ENCODE results near the gene GP5.
A peak's percentile ranks its signal among the peaks of the same experiment; 100 is the strongest.

GP5 gene

DNA sequence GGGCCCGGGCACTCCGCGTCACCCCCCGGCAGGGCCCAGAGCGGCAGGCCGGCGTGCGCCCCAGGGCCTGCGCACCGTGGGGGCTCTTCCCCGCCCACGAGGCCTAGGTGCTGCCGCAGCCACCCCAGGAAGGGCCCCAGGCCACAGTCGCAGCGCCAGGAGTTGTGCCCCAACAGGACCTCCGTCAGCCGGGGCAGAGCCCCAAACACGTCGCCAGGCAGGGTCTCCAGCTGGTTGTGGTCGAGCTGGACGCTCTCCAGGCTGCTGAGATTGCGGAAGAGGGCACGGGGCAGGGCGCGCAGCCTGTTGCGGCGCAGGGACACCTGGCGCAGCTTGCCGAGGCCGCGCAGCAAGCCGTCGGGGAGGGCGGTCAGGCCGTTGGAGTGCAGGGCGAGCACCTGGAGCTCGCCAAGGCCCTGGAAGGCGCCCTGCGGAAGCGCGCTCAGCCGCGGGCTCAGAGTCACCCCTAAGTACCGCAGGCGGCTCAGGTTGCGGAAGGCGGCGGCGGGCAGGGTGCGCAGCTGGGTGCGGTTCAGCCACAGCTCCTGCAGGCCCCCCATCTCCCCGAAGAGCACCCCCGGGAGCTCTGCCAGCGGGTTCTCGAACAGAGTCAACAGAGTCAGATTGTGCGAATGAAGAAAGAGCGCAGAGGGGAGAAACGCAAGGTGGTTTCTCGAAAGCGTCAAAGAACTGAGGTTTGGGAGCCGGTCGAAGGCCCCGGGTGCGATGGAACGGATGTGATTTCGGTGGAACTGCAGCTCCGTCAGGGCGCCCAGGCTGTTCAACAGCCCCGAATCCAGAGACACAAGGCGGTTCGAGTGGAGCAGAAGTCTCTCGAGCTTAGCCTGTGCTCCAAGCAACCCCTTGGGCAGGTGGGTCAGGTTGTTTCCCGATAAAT lies 2.0 kb downstream of the GP5 start:
- DNase-seq (ENCODE audit: low read depth in 2 of 2), result peak in 1 of 2 donors; percentile 21

DNA sequence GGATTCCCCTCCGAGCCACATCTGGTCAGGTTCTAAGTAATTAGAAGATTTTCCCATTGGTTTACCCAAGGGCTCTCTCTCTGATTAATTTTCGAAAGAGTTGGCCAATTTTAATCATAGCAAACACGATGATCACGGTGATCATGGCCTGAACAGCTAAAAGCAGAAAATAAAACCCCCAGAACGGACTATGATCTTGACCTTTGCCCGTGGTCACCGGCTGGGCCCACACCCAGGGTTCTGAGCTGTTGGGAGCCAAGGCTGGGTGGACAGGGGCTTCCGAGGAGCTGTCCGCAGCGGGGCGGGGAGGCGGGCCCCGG lies 2.6 kb downstream of the GP5 start:
- no peak for DNase-seq (ENCODE audit: low read depth in 2 of 2)

DNA sequence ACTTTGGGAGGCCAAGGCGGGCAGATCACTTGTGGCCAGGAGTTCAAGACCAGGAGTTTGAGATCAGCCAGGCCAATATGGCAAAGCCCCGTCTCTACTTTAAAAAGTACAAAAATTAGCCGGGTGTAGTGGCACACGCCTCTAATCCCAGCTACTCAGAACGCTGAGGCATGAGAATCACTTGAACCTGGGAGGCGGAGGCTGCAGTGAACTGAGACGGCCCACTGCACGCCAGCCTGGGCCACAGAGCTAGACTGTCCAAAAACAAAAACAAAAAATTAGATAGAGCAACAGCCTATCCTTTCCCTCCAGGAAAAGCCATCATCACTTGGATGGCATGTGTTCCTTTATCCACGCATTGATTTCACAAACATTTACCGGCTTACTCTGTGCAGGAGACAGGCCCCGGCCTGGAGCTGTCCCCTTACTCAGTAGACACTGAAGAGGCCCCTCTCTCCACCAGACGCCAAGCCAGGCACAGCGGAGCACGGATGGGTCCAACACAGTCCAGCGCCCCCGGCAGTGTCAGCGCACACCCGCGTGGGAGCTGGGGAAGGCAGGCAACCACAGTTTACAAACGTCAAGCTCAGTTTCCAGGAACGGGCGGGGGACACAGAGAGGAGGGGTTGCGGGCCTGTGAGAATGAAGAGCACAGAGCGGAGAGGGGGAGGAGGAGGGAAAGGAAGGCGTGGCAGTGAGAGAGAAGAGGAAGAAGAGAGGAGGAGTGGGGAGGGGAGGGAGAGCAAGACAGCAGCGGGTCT lies 3.1 kb downstream of the GP5 start:
- DNase-seq (ENCODE audit: low read depth in 2 of 2), result peak; percentile 42 to 49

DNA sequence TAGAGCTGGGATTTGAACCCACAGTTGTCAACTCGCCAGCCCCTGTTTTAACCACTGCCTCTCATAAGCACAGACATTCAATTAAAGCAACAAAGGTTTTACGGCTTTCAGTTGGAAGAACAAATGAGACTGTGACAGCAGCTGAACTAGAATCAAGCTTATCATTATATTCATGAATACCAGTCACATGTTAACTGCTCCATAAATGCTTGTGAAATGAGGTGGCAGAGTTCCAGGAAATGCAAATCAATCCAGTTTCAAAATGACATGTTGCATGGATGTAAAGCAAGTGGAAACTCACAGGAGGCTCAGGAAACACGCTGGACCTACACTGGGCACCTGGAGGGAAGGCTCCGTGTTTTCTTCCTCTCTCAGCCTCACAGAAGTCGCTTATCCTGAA lies 3.9 kb downstream of the GP5 start:
- no peak for DNase-seq (ENCODE audit: low read depth in 2 of 2)

DNA sequence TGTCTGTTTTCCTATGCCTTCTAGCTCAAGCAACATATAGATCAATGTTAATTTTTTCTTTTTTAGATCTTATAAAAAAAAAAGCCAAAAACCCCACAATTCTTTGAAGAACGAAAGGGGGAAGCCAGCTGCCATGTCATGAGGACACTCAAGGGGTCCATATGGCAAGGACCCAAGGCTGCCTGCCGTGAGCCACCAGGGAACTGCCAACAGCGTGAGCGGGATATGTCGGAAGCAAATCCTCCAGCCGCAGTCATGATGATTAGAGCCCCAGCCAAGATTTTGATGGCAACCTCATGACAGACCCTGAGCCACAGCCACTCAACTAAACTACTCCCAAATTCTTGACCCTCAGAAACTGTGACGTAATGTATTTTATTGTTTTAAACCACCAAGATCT lies 6.5 kb downstream of the GP5 start:
- no peak for DNase-seq (ENCODE audit: low read depth in 2 of 2)

DNA sequence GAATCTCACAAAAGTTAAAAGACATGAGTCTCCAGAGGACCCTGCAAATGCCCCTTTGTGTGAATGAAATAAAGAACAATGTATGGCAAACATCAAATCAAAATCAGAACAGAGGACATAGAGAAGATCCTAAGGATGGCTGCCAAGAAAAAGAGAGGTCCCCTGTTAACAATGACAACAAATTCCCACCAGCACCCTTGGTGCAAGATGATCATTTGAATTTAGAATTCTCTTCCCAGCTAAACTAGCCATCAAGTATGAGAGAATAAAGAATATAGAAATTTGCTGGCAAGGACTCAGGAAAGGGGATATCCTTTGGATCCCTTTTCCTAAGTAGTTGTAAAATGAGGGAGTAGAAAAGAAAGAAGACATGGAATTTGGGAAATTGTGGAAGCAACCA lies 8.2 kb downstream of the GP5 start:
- no peak for DNase-seq (ENCODE audit: low read depth in 2 of 2)

DNA sequence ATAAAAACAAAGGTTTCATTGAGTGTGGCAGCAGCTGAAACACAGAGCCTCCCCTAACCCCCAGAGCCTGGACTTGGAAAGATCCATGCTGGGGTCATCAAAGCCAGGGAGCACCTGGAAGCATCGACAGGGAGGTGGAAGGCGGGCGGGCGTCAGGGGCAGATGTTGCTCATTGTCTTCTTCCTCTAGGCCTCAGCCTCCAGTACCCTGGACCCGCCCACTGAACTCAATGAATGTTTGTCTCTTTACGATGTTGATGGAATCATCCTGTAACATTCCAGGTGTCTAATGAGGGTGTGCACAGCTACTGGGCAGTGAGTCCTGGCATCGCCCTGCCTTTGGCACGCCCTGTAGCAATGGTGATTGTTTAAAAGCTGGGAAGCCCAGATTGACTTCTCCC lies 9.8 kb downstream of the GP5 start:
- DNase-seq (ENCODE audit: low read depth in 2 of 2), result no peak

DNA sequence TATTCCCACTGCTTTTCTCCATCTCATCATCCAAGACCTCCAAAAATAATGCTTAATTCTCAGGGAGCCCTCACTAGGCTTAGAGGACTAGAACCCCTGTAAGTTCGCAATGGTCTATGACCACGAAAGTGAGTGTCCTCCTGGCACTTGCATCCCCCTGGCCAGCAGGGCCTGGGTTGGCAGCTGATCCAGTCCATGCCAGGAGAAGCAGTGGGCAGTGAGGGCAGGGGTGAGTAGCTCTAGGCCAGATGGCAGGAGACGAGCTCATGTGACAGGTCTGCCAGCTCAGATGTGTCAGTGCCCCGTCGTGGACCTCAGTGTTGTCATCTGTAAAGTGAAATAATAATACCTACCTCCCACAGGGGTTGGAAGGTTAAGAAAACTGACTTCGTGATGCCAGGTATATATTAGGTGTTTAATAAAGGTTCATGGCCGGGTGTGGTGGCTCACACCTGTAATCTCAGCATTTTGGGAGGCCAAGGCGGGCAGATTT lies 11.1 kb downstream of the GP5 start:
- no peak for DNase-seq (ENCODE audit: low read depth in 2 of 2)

DNA sequence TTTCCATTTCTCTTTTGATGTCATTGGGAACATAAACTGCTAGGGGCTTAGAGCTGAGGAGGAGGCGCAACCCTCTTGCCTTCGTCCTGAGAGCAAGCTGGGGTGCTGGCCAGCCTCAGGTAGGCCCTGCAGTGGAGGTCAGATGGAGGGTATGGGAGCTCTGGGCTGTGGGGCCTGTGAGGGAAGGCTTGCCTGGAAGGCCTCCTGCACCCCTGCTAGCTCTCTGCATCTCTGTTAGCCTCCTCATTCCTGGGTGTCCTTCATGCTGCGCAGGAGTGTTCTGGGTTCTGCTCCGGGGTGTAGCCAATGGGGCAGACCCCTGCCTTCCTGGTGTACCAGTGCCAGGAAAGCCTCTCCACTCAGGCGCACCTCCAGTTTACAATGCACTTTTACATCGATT lies 11.8 kb downstream of the GP5 start:
- no peak for DNase-seq (ENCODE audit: low read depth in 2 of 2)

DNA sequence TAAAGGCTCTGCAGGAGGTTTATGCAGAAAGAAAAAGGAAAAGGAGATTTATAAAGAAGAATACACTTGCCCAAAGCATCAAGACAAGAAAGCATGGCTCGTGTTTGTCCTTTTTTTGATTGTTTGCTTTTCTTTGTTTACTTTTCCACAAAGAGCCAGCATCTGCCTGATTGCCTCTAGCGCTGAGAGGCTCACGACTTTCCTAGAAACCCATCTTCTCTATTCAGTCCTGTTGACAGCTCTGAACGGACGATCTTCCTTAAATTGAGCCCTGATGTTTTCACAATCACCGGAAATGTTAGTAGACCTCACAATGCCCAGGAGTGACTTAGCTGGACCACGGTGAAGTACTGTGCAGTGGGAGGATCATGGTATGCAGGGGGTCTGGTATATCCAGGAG lies 12.4 kb downstream of the GP5 start:
- DNase-seq (ENCODE audit: low read depth in 2 of 2), result no peak

DNA sequence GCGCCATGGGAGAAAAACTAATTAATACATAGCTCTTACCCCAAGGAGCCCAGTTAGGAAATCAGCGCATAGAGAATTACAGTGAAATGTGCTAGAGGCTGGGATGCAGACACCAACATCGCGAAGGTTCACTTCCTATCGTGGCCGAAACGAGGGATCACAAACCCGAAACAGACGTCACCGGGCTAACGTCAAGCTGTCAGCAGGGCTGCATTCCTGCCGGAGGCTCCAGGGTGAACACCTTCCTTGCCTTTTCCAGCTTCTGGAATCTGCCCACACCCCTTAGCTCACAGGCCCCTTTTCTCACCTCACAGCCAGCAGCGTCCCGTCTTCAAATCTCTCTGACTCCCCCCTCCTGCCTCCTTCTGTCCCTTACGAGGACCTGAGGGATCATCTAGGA lies 13.0 kb downstream of the GP5 start:
- DNase-seq (ENCODE audit: low read depth in 2 of 2), result no peak

DNA sequence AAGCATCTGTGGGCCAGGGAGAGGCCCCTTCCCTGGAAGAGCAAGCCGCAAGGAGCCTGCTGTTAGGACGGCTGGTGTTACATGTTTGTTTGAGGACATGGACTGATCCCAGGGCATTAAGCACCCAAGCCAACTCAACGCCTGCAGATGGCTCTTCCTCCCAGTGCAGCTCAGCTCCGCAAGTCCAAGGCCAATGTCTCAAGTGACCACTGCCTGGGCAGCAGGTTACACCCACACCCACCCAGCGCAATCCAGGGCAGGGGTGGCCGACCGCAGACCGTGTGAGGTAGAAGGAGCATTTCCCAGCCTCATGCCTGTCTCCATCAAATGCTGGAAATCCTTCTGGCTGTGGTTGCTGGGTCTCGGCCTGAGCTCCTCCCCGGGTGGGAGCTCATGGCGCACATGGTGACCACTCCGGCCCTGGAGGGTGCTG lies 14.5 kb downstream of the GP5 start:
- no peak for DNase-seq (ENCODE audit: low read depth in 2 of 2)

DNA sequence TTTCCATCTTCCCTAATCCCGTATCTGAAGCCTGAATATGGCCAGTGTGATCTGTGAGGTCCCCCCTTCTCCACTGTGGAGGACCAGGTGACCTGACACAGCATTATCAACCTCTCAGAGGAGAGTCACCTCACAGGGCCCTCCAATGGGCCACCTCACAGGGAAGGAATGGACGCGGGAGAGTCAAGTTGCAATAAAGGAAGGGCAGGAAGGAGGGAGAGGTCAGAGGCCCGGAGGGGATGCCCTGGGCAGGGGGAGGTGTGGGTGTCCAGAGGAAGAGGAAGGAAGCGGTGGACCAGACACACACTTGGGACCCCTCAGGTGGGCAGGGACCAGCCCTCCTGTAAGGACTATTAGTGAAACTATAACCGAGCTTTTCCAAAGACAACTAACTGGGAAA lies 14.9 kb downstream of the GP5 start:
- no peak for DNase-seq (ENCODE audit: low read depth in 2 of 2)

DNA sequence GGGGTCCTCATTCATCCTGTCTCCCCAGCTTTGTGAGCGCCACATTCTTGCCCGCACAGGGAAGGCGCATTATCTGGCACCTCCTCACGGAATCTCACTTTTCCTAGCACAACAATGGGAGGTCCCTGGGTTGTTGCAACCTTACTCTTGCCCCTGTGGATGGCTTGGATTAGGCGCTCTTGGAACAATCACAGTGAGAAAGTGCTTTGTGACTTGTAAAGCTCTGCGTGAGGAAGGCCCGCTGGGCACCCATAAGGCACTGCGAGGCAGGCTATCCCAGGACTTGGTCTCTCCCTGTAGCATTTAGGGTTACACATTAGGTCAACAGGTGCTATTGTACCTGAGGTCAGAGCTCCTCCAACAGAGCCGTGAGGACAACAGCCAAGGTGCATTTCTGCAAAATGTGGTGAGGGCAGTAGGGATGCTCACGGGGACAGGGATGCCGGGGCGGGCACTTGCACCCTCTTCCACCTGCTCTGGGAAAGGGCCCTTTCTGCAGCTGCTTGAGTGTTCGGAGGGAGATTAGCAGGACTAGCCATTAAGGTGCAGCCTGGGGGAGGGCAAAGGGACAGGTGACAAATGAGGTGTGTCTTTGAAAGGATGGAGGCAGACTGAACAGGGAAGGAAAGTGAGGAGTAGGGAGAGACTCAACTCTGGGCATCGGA lies 15.7 kb downstream of the GP5 start:
- DNase-seq (ENCODE audit: low read depth in 2 of 2), result no peak

DNA sequence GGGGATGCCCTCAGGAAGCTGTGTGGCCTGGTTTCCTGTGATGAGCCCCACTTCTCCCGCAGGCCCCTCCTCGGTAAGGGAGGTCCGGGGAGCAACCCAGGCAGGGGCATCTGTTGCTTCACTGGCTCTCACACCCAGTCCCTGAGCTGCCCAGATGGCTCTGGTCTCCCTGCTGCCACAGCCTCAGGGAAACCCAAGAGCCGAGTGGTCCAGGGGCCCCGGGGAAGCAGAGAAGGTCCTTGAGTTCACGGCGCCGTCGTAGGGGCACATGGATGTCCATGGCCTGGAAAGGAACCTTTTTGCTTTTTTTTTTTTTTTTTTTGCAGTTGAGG lies 16.2 kb downstream of the GP5 start:
- DNase-seq (ENCODE audit: low read depth in 2 of 2), result no peak

DNA sequence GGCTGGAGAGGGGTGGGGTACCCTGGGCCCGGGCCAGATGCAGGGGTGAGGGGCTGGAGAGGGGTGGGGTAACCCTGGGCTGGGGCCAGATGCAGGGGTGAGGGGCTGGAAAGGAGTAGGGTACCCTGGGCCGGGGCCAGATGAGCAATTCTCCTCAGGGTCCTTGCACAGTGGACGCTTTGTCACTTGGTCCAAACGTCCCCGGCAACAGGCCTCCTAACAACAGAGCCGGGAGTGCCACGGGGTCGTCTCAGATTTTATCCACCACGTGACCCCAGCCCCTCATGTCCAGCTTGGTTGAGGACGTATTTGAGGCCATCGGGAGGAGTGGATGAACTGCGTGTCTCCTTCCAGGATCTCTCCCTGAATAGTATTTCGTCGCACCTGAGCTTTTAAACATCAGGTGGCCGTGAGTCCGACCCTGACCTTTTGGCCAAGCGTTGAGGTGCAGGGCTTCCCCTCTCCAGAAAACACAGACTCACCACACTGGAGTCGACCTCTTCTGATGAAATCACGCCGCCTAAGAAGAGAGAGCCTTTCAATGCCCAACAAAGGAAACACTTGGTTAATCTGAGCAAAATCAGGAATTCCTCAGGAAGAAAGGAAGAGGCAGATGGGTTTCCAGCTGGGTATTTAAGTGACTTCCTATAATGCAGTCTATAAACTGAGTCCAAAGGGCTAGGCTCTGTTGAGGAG lies 16.7 kb downstream of the GP5 start:
- no peak for DNase-seq (ENCODE audit: low read depth in 2 of 2)

DNA sequence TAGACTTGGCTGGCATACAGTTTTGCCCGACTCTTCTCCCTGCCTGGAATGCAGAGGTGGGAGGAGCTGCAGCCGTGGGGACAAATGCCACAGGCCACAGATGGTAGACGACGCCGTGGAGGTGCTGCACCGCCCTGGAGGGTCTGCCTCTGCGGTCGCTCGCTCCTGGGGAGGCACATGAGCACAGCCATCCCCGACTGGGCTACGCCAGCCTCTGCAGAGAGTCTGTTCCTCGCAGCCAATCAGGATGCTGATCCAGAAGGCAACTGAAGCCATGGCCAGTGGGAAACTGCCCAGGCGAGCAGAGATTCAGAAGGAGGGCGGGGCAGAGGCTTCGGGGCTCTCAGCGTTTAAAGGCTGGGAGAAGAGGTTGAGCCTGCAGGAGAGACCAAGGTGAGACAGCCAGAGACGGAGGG lies 17.6 kb downstream of the GP5 start:
- DNase-seq (ENCODE audit: low read depth in 2 of 2), result no peak

DNA sequence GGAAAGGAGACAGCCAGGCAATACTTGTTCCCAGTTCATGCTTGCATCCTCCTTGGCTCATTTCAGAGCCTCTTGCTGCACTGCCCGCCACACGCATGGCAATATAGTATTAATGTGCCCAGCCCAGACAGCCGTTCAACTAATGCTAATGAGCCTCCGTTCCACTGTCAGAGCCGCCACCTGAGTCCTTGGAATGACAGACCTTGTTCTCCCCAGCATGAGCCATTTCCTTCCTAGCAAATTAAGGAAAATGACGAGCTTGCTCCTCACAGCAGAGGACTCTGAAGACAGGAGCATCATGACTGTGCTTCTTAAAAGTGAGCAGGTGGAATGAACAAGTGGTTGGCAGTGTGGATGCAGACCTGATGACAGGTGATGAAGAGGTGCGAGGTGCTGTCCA lies 18.7 kb downstream of the GP5 start:
- DNase-seq (ENCODE audit: low read depth in 2 of 2), result no peak

DNA sequence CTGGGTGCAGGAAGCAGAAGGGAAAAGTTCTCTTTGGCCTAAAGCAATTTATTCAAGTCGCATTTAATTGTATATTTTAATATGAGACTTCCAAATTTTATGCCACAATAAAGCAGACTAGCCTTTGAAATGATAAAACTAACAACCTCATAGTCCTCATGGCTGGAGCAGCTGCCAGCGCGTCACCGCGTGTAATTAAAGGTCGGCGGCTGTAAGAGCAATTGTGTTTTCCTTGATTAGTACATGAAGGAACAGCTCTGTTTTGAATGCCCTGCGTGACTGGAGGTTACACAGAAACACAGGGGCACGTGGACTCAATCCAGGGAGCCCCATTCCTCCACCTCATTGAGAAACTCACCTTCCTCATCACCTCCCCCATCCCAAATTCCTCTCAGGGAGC lies 19.4 kb downstream of the GP5 start:
- DNase-seq (ENCODE audit: low read depth in 2 of 2), result no peak

DNA sequence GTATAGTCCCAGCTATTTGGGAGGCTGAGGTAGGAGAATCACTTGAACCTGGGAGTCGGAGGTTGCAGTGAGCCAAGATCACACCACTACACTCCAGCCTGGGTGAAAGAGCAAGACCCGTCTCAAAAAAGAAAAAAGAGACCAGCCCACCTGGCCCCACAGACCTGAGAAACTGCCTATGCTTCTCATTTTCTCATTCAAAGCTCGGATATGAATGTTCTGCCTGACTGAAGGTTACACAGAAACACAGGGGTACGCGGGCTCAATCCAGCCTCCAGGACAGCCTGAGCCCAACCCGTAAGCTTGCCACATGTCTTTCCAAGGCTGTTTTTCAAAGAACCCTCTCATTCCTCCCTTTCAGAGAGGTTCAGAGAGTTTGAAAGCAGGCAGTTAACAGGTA lies 19.8 kb downstream of the GP5 start:
- no peak for DNase-seq (ENCODE audit: low read depth in 2 of 2)

DNA sequence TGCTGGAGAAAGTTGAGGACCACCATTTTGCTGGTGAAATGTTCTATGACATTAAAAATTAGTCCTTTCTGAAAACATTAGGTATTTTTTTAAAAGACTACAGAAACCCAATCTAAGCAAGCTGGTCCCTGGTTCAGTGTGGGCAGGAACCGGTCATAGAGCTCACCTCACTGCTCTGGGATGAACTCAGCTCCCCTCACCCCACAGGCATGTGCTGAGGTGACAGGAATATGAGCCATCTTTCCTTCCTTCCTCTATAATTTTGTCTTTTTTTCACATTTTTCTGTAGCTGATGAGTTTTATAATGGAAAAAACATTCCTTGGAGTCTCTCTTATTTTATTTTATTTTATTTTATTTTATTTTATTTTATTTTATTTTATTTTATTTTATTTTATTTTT lies 21.4 kb downstream of the GP5 start:
- DNase-seq (ENCODE audit: low read depth in 2 of 2), result no peak

DNA sequence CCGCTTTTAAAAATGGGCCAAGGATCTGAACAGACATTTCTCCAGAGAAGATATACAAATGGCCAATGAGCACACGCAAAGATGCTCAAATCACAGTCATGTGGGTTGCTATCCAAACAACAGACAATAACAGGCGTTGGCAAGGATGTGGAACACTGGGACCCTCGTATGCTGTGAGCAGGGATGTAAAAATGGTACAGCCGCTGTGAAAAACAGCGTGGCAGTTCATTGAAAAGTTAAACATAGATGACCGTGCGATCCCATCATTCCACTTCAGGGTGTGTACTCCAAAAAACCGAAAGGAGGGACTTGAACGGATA lies 22.9 kb downstream of the GP5 start:
- no peak for DNase-seq (ENCODE audit: low read depth in 2 of 2)

Data from stimulated activated CD8-positive, alpha-beta memory T cell treated with anti-CD3 and anti-CD28 coated beads, Interleukin-15, amount 100 ng/mL, for 48 hours (primary cell).